Nephron progenitor cell (in vitro differentiated cells): ENCODE results near the gene PDIA5.

ENCODE experiments used
- DNase-seq: peaks from one replicate; pipeline ENCODE4 v3.0.0; 2021
- H3K27ac Mint-ChIP-seq: 2 replicates; pipeline ENCODE4 v1.8.0; 2021; ENCODE audit warnings: mild to moderate bottlenecking, moderate library complexity, mixed read lengths
- H3K27me3 Mint-ChIP-seq: 2 replicates; pipeline ENCODE4 v1.8.0; 2021; ENCODE audit warnings: mild to moderate bottlenecking, low read depth, mixed read lengths; ENCODE audit not compliant: poor library complexity
- H3K36me3 Mint-ChIP-seq: 2 replicates; pipeline ENCODE4 v1.8.0; 2021; ENCODE audit warnings: low read depth, mixed read lengths
- H3K4me1 Mint-ChIP-seq: 2 replicates; pipeline ENCODE4 v1.8.0; 2021; ENCODE audit warnings: mixed read lengths
- H3K4me3 Mint-ChIP-seq: 2 replicates; pipeline ENCODE4 v1.8.0; 2021; ENCODE audit warnings: mild to moderate bottlenecking, moderate library complexity, mixed read lengths
- H3K9me3 Mint-ChIP-seq: 2 replicates; pipeline ENCODE4 v1.8.0; 2021; ENCODE audit warnings: mild to moderate bottlenecking, moderate library complexity, mixed read lengths
- CTCF ChIP-seq: fragments of 200-600 bp; sonication (generic); IDR thresholded peaks from 2 replicates; pipeline ENCODE4 v1.5.0; 2021; ENCODE audit warnings: antibody characterized with exemption

PDIA5 gene

GRCh38 chr3:123169492-123169929, 102.7 kb downstream of the PDIA5 start:
- peaks cover 9% of the 10 kb centered on the region for H3K4me1 Mint-ChIP-seq
- H3K27ac Mint-ChIP-seq, result no peak overlapping the region
- H3K27me3 Mint-ChIP-seq, result no peaks in the 10 kb centered on the region
- no peak overlapping the region for H3K4me3 Mint-ChIP-seq
- no peak for DNase-seq
- no peak for TF ChIP-seq CTCF
- H3K36me3 Mint-ChIP-seq, result peaks cover 35% of the 10 kb centered on the region
- peaks cover 21% of the 10 kb centered on the region for H3K9me3 Mint-ChIP-seq

- Mint-ChIP-seq H3K27ac (no peak overlapping the region), H3K4me1 (peaks cover 9% of the 10 kb centered on the region), H3K36me3 (peaks cover 30% of the 10 kb centered on the region), H3K27me3 (no peaks in the 10 kb centered on the region), H3K4me3 (no peak overlapping the region), H3K9me3 (peaks cover 18% of the 10 kb centered on the region)
- no peak for TF ChIP-seq CTCF
- DNase-seq, result no peak
Observed at GRCh38 chr3:123169930-123170329, 103.1 kb downstream of the PDIA5 start.

- no peaks in the 10 kb centered on the region for H3K36me3 Mint-ChIP-seq
- no peaks in the 10 kb centered on the region for H3K4me1 Mint-ChIP-seq
- H3K4me3 Mint-ChIP-seq, result no peak overlapping the region
- H3K27ac Mint-ChIP-seq, result no peak overlapping the region
- peaks cover 8% of the 10 kb centered on the region for H3K27me3 Mint-ChIP-seq
- H3K9me3 Mint-ChIP-seq, result no peaks in the 10 kb centered on the region
- TF ChIP-seq CTCF, result no peak
- DNase-seq, result no peak
Observed at GRCh38 chr3:123180791-123181190, 114.0 kb downstream of the PDIA5 start.

- H3K4me1 Mint-ChIP-seq, result no peaks in the 10 kb centered on the region
- H3K4me3 Mint-ChIP-seq, result no peak overlapping the region
- H3K9me3 Mint-ChIP-seq, result no peaks in the 10 kb centered on the region
- DNase-seq, result no peak
- no peak overlapping the region for H3K27ac Mint-ChIP-seq
- H3K36me3 Mint-ChIP-seq, result no peaks in the 10 kb centered on the region
- H3K27me3 Mint-ChIP-seq, result peaks cover 9% of the 10 kb centered on the region
- no peak for TF ChIP-seq CTCF
Observed at GRCh38 chr3:123186695-123187094, 119.9 kb downstream of the PDIA5 start.

GRCh38 chr3:123188058-123188457, 121.2 kb downstream of the PDIA5 start:
- no peaks in the 10 kb centered on the region for H3K4me1 Mint-ChIP-seq
- H3K27ac Mint-ChIP-seq, result no peak overlapping the region
- no peak for DNase-seq
- no peaks in the 10 kb centered on the region for H3K9me3 Mint-ChIP-seq
- H3K27me3 Mint-ChIP-seq, result peaks cover 11% of the 10 kb centered on the region
- no peak overlapping the region for H3K4me3 Mint-ChIP-seq
- no peaks in the 10 kb centered on the region for H3K36me3 Mint-ChIP-seq
- TF ChIP-seq CTCF, result no peak

- Mint-ChIP-seq H3K27ac (no peak overlapping the region), H3K4me3 (no peak overlapping the region), H3K27me3 (peaks cover 9% of the 10 kb centered on the region), H3K9me3 (peaks cover 16% of the 10 kb centered on the region), H3K4me1 (peaks cover 5% of the 10 kb centered on the region), H3K36me3 (peaks cover 5% of the 10 kb centered on the region)
- TF ChIP-seq CTCF, result no peak
- DNase-seq, result no peak
Observed at GRCh38 chr3:123193448-123194101, 126.8 kb downstream of the PDIA5 start.
